Epithelial cell of esophagus (primary cell): ENCODE measurements around the gene SLCO2A1.

Source experiments
- DNase-seq: peaks from one replicate; pipeline ENCODE4 v3.0.0; 2010; ENCODE audit warnings: low read depth
- H3K4me3 ChIP-seq: 2 replicates; pipeline ENCODE4 v1.5.1; 2011; ENCODE audit warnings: mild to moderate bottlenecking, low read length, control low read depth
- TF ChIP-seq, protein P1 (sequence below): IDR thresholded peaks from 2 replicates; pipeline ENCODE4 v1.5.1; 2011; ENCODE audit warnings: low read depth, mild to moderate bottlenecking, low read length, control low read depth, inconsistent platforms; ENCODE audit not compliant: insufficient read depth; ENCODE audit errors: missing control alignments

Gene SLCO2A1

DNA sequence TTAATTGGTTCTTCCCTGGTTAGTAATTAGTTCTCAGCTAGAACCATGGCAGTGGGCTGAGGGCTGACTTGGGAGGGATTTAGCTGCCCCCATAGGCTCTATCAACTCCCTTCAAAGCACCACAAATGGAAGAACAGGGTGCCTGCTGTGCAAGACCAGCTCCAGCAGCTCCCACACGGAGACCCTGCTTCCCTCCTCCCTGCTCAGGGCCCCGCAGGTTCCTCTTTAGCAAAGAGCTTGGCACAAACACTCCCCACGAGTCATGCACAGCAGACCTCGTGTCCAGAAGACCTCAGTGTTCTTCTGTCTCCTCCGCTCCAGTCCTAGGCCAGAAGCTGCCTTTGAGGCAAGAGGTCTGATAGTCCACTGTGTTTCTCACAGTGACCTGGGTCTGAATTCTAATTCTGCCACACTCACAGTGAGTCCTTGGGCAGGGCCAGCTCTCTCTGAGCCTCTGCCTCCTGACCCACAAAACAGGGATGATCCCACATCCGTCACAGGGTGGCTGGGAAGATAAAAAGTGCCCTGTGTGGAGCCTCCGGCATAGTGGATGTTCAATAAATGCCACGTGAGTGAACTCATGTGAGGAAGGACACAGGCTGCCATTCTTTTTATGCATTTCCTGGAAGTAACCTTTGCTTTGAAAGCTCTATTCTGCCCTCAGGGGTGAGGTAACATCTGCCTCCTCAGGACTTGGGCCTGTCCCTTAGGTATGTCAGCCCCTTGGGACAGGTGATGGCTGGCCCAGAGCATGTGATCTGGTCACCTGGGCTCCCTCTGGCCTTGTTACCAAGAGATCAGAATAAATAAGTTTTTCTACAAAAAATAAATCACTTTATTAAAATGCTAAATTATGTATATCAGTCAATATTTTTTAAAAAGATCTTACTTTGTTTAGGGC lies 141.7 kb downstream of the SLCO2A1 start:
- TF ChIP-seq, protein P1, sequence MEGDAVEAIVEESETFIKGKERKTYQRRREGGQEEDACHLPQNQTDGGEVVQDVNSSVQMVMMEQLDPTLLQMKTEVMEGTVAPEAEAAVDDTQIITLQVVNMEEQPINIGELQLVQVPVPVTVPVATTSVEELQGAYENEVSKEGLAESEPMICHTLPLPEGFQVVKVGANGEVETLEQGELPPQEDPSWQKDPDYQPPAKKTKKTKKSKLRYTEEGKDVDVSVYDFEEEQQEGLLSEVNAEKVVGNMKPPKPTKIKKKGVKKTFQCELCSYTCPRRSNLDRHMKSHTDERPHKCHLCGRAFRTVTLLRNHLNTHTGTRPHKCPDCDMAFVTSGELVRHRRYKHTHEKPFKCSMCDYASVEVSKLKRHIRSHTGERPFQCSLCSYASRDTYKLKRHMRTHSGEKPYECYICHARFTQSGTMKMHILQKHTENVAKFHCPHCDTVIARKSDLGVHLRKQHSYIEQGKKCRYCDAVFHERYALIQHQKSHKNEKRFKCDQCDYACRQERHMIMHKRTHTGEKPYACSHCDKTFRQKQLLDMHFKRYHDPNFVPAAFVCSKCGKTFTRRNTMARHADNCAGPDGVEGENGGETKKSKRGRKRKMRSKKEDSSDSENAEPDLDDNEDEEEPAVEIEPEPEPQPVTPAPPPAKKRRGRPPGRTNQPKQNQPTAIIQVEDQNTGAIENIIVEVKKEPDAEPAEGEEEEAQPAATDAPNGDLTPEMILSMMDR = no peak
- no peak for DNase-seq
- H3K4me3 ChIP-seq = no peak overlapping the region

DNA sequence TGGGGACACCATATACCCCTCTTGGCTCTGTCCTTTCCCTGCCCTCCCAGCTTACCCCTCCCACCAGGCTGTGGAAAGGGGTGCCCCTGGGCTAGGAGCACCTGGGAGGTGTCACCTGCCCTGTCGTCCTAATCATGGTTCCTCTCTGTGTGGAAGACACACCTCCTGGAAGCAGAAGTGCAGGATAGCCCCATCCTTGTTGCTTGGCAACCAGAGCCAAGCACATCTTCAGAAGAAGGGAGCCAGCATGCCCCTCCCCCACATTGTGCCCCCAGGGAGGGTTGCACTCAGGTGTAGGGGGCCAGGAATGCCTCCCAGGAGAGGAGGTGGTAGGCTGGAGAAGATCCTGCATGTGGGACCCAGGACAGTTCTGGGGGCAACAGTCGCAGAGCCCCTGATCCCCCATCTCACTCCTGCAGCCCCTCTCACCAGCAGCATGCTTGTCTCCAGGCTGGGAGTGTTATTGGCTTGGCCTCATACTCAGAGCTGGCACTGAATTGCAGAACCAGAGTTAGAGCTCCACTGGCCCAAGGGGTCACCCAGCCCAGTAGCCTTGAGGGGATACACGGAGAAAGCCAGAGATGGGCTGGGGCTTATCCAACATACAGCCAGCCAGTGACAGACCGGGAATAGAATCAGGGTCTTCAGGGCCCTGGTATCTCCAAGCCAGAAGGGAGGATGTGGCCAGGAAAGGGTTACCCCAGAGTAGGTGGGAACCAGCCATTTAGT lies 142.5 kb downstream of the SLCO2A1 start:
- DNase-seq = no peak
- TF ChIP-seq, protein P1 = no peak

DNA sequence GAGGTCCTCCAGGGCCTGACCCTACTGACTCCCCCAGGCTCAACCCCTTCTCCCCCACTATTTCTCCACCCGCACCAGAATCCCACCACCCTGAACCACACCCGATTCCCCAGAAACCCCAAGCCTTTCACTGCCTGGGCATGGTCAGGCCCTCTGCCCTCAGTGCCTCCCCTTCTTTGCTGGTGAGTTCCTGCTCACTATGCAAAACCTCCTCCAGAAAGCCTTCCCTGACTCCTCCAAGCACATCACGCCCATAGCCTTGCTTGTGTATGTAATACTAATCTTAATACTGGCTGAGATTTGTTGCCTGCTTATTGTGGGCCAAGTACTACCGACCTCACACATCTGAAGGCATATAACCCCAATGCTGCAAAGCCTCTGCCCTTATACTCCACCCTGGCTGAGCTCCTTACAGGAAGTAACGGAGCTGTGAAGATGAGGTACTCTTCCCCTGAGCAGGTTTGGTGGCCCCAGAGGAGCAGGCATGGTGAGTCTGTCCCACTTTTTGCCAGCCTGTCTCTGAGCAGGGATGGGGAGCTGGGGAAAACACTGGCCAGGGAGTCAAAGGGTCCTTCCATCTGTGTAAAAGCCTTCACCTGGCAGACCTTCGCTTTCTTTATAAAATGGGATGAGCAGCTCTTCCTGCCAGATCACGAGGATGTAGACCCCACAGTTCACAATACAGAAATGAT lies 143.5 kb downstream of the SLCO2A1 start:
- TF ChIP-seq, protein P1 = no peak
- DNase-seq = no peak
- no peak overlapping the region for H3K4me3 ChIP-seq

More for the DNA sequence above, 142.5 kb downstream of the SLCO2A1 start:
- H3K4me3 ChIP-seq = no peak overlapping the region

DNA sequence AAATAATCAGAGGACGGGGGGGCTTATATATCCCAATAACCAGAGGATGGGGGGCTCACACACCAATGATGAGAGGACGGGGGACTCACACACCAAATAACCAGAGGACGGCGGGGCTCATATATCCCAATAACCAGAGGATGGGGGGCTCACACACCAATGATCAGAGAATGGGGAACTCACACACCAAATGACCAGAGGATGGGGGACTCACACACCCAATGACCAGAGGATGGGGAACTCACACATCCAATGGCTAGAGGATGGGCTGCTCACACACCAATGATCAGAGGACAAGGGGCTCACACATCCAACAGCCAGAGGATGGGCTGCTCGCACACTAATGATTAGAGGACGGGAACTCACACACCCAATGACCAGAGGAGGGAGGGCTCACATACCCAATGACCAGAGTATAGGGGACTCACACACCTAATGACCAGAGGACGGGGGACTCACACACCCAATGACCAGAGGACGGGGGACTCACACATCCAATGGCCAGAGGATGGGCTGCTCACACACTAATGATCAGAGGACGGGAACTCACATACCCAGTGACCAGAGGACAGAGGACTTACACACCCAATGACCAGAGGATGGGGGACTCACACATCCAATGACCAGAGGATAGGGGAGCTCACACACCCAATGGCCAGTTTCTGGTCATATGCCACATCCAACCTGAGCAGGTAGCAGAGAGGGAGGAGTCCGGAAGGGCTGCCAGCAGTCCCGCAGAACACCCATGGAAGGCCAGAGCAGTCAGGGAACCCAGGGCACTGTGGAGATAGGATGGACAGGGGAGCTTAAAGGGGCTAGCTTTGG lies 144.6 kb downstream of the SLCO2A1 start:
- H3K4me3 ChIP-seq = no peak overlapping the region
- no peak for DNase-seq
- TF ChIP-seq, protein P1 = no peak

DNA sequence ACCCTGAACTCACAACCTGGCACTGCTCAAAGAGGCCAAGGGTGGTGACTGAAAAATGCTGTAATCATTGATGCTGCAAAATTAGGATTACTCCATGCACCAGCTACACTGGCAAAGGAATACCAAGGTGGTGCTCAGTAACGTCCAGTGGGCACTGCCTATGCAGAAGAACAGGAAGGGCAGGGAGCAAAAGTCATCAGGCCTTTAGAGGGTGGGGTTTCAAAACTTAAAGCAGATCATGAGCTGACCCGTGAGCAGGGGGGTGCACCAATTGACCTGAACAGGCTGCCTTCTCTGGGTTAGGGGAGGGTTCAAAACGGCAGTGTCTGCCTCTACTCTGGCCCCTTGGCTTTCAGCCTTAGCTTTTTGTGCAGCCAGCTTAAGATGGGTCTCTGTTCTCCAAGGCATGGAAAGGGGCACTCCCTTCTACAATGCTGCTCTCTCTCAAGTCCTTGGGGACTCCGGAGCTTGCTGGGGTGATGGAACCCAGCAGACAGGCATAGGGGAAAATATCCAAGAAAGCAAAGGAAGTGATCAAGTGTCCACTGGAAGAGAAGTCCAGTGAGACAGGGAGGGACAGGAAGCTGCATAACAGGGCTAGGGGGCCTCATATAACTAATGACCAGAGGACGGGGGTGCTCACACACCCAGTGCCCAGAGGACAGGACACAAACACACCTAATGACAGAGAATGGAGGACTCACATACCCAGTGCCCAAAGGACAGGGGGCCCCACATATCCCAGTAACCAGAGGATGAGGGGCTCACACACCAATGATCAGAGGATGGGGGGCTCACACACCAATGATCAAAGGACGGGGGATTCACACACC lies 145.5 kb downstream of the SLCO2A1 start:
- no peak overlapping the region for H3K4me3 ChIP-seq
- TF ChIP-seq, protein P1 = no peak
- DNase-seq = no peak
